DOHH2 (cell line): ENCODE results near the gene PCED1B.

Experiments
- CTCF ChIP-seq: fragments of 200-600 bp; sonication (generic); IDR thresholded peaks from one replicate; pipeline ENCODE4 v1.5.1; 2014; ENCODE audit warnings: antibody characterized with exemption, mild to moderate bottlenecking, low read depth, low read length; ENCODE audit not compliant: poor library complexity, severe bottlenecking
- EZH2phosphoT487 ChIP-seq: fragments of 200-600 bp; sonication (generic); IDR thresholded peaks from 2 replicates; pipeline ENCODE4 v1.6.1; 2017; ENCODE audit warnings: borderline replicate concordance, mild to moderate bottlenecking, antibody characterized with exemption, low read length, moderate library complexity, mixed read lengths

GRCh38 chr12:47224563-47225133 is 145.2 kb downstream of the PCED1B start:
- TF ChIP-seq CTCF (no peak), EZH2phosphoT487 (no peak)
